22Rv1 (cell line): ENCODE measurements around the gene NCF2.

ENCODE experiments used
- CTCF ChIP-seq: fragments of 450-650 bp; IDR thresholded peaks from 2 replicates; pipeline ENCODE4 v1.5.1; 2017; ENCODE audit warnings: mild to moderate bottlenecking
- ZFX ChIP-seq: fragments of 450-650 bp; IDR thresholded peaks from 2 replicates; pipeline ENCODE4 v1.6.1; 2017; ENCODE audit warnings: antibody characterized with exemption, borderline replicate concordance

DNA sequence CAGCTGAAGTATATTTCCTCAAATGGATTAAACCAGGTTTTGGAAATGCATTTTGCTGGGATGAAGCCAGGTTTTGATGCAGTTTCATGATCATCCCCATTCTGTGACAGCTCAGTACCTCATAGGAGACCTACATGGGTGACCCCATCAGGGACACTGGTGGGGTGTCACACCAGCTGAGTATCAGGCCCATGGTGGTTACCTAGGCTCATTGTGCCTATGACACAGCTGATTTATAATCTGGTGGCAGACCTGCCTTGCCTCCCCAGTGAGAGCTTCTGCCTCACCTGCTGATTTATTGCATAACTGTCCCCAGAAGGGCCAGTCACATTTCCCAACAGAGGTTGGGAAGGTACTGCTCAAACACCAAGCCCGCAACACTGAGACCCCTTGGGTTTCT lies 3.8 kb downstream of the NCF2 start:
- TF ChIP-seq CTCF (no peak), ZFX (no peak)
